PC-3 (cell line): ENCODE results near the gene FGGY. TPM values are rescaled to one million over a fixed set of nuclear protein-coding genes. Genes with fewer than 3 reads are reported as not detected.
"Not testable (repeated sequence)": the region's sequence is repeated elsewhere in the genome, so short reads cannot be mapped to it uniquely, and the experiment has no call there.

Experiments
- ATAC-seq: fragments of 200-7000 bp; cut with Tn5 transposase; 2 replicates; pipeline ENCODE4 v1.9.1; 2020; ENCODE audit warnings: mild to moderate bottlenecking, moderate library complexity
- BruUV-seq: library from RNA; stranded (reverse); fragments of 400-500 nt; replicated peaks from 2 replicates; lab custom pipeline; 2021; lab: Mats Ljungman, UMichigan
- CTCF ChIA-PET: fragments of 300-600 bp; sonication (Branson Sonifier 250); formaldehyde crosslinking; loops from one replicate; lab custom pipeline; 2022; ENCODE audit warnings: antibody characterized with exemption; lab: Charles Lee
- POLR2A ChIA-PET: fragments of 300-600 bp; sonication (Branson Sonifier 250); formaldehyde crosslinking; loops from one replicate; lab custom pipeline; 2022; ENCODE audit warnings: antibody characterized with exemption; ENCODE audit not compliant: unreplicated experiment; lab: Charles Lee
- DNase-seq: peaks from one replicate; pipeline ENCODE4 v3.0.0-alpha.2; 2015
- H2AFZ ChIP-seq: fragments of 300-600 bp; sonication (generic); 2 replicates; pipeline ENCODE4 v1.6.0; 2016; ENCODE audit warnings: antibody characterized with exemption, low read length
- H3F3A ChIP-seq: fragments of 300-600 bp; sonication (generic); one replicate; pipeline ENCODE4 v1.6.0; 2017; ENCODE audit warnings: antibody characterized with exemption, low read length, control low read depth, mild to moderate bottlenecking; ENCODE audit not compliant: unreplicated experiment
- H3K27ac ChIP-seq: fragments of 300-600 bp; sonication (generic); 2 replicates; pipeline ENCODE4 v1.5.1; 2016; ENCODE audit warnings: mild to moderate bottlenecking, low read length
- H3K27me3 ChIP-seq: fragments of 300-600 bp; sonication (generic); 2 replicates; pipeline ENCODE4 v1.6.1; 2016; ENCODE audit warnings: low read length, mixed read lengths
- H3K36me3 ChIP-seq: fragments of 300-600 bp; sonication (generic); 2 replicates; pipeline ENCODE4 v1.6.1; 2016; ENCODE audit warnings: low read depth, mixed run types, low read length, mixed read lengths
- H3K4me1 ChIP-seq: fragments of 300-600 bp; sonication (generic); 2 replicates; pipeline ENCODE4 v1.5.1; 2016; ENCODE audit warnings: low read length; ENCODE audit not compliant: insufficient read depth
- H3K4me2 ChIP-seq: fragments of 300-600 bp; sonication (generic); 2 replicates; pipeline ENCODE4 v1.6.0; 2016; ENCODE audit warnings: low read length
- H3K4me3 ChIP-seq: fragments of 300-600 bp; sonication (generic); 2 replicates; pipeline ENCODE4 v1.5.1; 2016; ENCODE audit warnings: mild to moderate bottlenecking, low read length, mixed read lengths
- H3K79me2 ChIP-seq: fragments of 300-600 bp; sonication (generic); 2 replicates; pipeline ENCODE4 v1.6.1; 2017; ENCODE audit warnings: low read length, mixed read lengths
- H3K9ac ChIP-seq: fragments of 300-600 bp; sonication (generic); 2 replicates; pipeline ENCODE4 v1.6.0; 2016; ENCODE audit warnings: mild to moderate bottlenecking, low read length
- H3K9me2 ChIP-seq: fragments of 300-600 bp; sonication (generic); replicated peaks from 2 replicates; pipeline ENCODE4 v1.6.1; 2016; ENCODE audit warnings: mixed run types, low read length, mixed read lengths
- H3K9me3 ChIP-seq: fragments of 300-600 bp; sonication (generic); 2 replicates; pipeline ENCODE4 v1.6.1; 2016; ENCODE audit warnings: low read length, mixed read lengths
- H4K20me1 ChIP-seq: fragments of 300-600 bp; sonication (generic); 2 replicates; pipeline ENCODE4 v1.6.1; 2016; ENCODE audit warnings: low read length, mixed read lengths
- CTCF ChIP-seq: fragments of 300-600 bp; sonication (generic); conservative IDR thresholded peaks from 2 replicates; pipeline ENCODE4 v1.5.1; 2017; ENCODE audit warnings: antibody characterized with exemption, low read depth, mild to moderate bottlenecking, low read length
- EZH2 ChIP-seq: fragments of 300-600 bp; sonication (generic); IDR thresholded peaks from one replicate; pipeline ENCODE4 v1.6.1; 2017; ENCODE audit warnings: antibody characterized with exemption, mild to moderate bottlenecking, low read length; ENCODE audit not compliant: unreplicated experiment
- EZH2phosphoT487 ChIP-seq: fragments of 300-600 bp; sonication (generic); IDR thresholded peaks from 2 replicates; pipeline ENCODE4 v1.6.1; 2018; ENCODE audit warnings: mild to moderate bottlenecking, antibody characterized with exemption, low read length, borderline replicate concordance
- intact Hi-C: fragments of 100-400 bp; cut with micrococcal nuclease; formaldehyde crosslinking; loops from 2 replicates; pipeline ENCODE4 v1.9.0; 2023
- total RNA-seq: library from RNA; depleted of rRNA; stranded (reverse); fragments of >200 nt; gene quantifications from 2 replicates; pipeline ENCODE4 v1.2.3, GENCODE V29; 2014

The FGGY gene
- total RNA-seq, 1 experiment from 2014 or later, result 7.4 TPM

GRCh38 chr1:59457786-59458185 is 160.9 kb downstream of the FGGY start:
- POLR2A ChIA-PET, result no interaction called here
- no peaks in the 10 kb centered on the region for H3K79me2 ChIP-seq
- no peaks in the 10 kb centered on the region for H3K27me3 ChIP-seq
- TF ChIP-seq CTCF, result no peak
- TF ChIP-seq EZH2, result no peak
- no peak for TF ChIP-seq EZH2phosphoT487
- no peaks in the 10 kb centered on the region for H4K20me1 ChIP-seq
- no peak overlapping the region for H2AFZ ChIP-seq
- BruUV-seq, result no TSS peak
- CTCF ChIA-PET, result no interaction called here
- ATAC-seq (no peak), DNase-seq (no peak)
- H3K9me3 ChIP-seq, result no peaks in the 10 kb centered on the region
- H3K36me3 ChIP-seq, result no peaks in the 10 kb centered on the region
- no peaks in the 10 kb centered on the region for H3K9me2 ChIP-seq
- peaks cover 27% of the 10 kb centered on the region for H3K4me1 ChIP-seq
- H3K27ac ChIP-seq, result no peak overlapping the region
- no peak overlapping the region for H3K4me2 ChIP-seq
- H3K9ac ChIP-seq, result no peak overlapping the region
- intact Hi-C loops, result no loop called here
- H3F3A ChIP-seq, result no peaks in the 10 kb centered on the region
- H3K4me3 ChIP-seq, result no peak overlapping the region

DNA sequence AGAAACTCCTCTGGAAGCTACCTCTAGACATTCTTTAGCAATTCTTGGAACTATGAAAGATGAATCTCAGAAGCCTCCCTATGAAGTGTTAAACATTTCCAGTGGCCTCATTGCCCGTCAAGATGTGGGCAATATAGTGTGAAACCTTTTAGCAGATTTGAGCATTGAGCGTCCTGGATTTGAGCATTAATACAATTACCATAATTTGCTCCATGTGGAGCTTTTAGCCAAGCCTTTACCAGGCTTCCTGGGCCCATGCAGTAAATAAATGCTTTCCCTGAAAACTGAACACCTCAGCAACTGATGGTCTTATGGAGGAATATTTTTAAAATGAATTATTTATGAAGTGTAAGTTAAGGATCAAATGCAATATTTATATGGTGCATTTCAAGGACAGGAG is 162.0 kb downstream of the FGGY start:
- no peaks in the 10 kb centered on the region for H3F3A ChIP-seq
- intact Hi-C loops, result no loop called here
- no peaks in the 10 kb centered on the region for H4K20me1 ChIP-seq
- ATAC-seq (no peak), DNase-seq (no peak)
- no peak overlapping the region for H3K4me2 ChIP-seq
- no peaks in the 10 kb centered on the region for H3K9me3 ChIP-seq
- no TSS peak for BruUV-seq
- H2AFZ ChIP-seq, result no peak overlapping the region
- H3K27ac ChIP-seq, result no peak overlapping the region
- no peak overlapping the region for H3K4me3 ChIP-seq
- H3K9me2 ChIP-seq, result no peaks in the 10 kb centered on the region
- H3K79me2 ChIP-seq, result no peaks in the 10 kb centered on the region
- no peaks in the 10 kb centered on the region for H3K36me3 ChIP-seq
- ChIA-PET POLR2A (no interaction called here), CTCF (no interaction called here)
- no peak for TF ChIP-seq EZH2
- TF ChIP-seq CTCF, result no peak
- no peak for TF ChIP-seq EZH2phosphoT487
- no peak overlapping the region for H3K9ac ChIP-seq
- peaks cover 17% of the 10 kb centered on the region for H3K4me1 ChIP-seq
- no peaks in the 10 kb centered on the region for H3K27me3 ChIP-seq

GRCh38 chr1:59462942-59463341 is 166.0 kb downstream of the FGGY start:
- CTCF ChIA-PET, intact Hi-C loops, H3K27ac ChIP-seq, H3K4me2 ChIP-seq, H3K9me2 ChIP-seq, H4K20me1 ChIP-seq, H3K9ac ChIP-seq, H3K36me3 ChIP-seq, DNase-seq, H2AFZ ChIP-seq, H3F3A ChIP-seq, H3K4me1 ChIP-seq, POLR2A ChIA-PET, H3K9me3 ChIP-seq, H3K27me3 ChIP-seq, H3K79me2 ChIP-seq, BruUV-seq, H3K4me3 ChIP-seq, ATAC-seq: not testable (repeated sequence)

GRCh38 chr1:59465478-59465877 is 168.6 kb downstream of the FGGY start:
- H3K9me2 ChIP-seq, BruUV-seq, H3K27ac ChIP-seq, H4K20me1 ChIP-seq, H3K36me3 ChIP-seq, H3F3A ChIP-seq, DNase-seq, H3K9me3 ChIP-seq, H3K4me3 ChIP-seq, H2AFZ ChIP-seq, H3K9ac ChIP-seq, H3K4me2 ChIP-seq, CTCF ChIA-PET, ATAC-seq, H3K4me1 ChIP-seq, POLR2A ChIA-PET, H3K79me2 ChIP-seq, intact Hi-C loops, H3K27me3 ChIP-seq: not testable (repeated sequence)
